ENCODE measurements around the gene MAP3K12.

Gene MAP3K12

GRCh38 chr12:53513712-53514410 is 14.6 kb upstream of the MAP3K12 start:
- ChIA-PET POLR2A (no interaction called here), CTCF (interaction anchor here (0.6 kb wide), 1 partner anchor 109 kb away, joined by 3 read pairs; no protein-coding TSS in a partner anchor)
- TF ChIP-seq ZNF384 (IDR thresholded peaks at IDR 0.05) (no peak), SP1 (IDR thresholded peaks at IDR 0.05) (no peak), L3MBTL2 (conservative IDR thresholded peaks at IDR 0.05) (no peak), FOXM1 (IDR thresholded peaks at IDR 0.05; ENCODE audit: borderline replicate concordance) (no peak), ELF4 (IDR thresholded peaks at IDR 0.05) (no peak), CTBP1 (IDR thresholded peaks at IDR 0.05; ENCODE audit: borderline replicate concordance) (no peak)
- DNase-seq (ENCODE audit: extremely low spot score), result no peak

- CTCF ChIA-PET, result interaction anchor here (0.6 to 3.1 kb wide), 4 partner anchors 158 to 236 kb away, joined by 3 to 13 read pairs (median 4); partner anchors contain the start of gene AAAS
- POLR2A ChIA-PET, result interaction anchor here (1.0 to 4.9 kb wide), 2 partner anchors 9 to 189 kb away, joined by 4 to 38 read pairs; partner anchors contain the start of genes AAAS and TARBP2
- no peak for DNase-seq (ENCODE audit: extremely low spot score)
- TF ChIP-seq LEF1 (IDR thresholded peaks at IDR 0.05; ENCODE audit: borderline replicate concordance) (no peak), SP1 (IDR thresholded peaks at IDR 0.05) (no peak), PKNOX1 (IDR thresholded peaks at IDR 0.05) (no peak)
Observed at GRCh38 chr12:53510181-53510812, 11.0 kb upstream of the MAP3K12 start.

- ChIA-PET CTCF (interaction anchor here (0.5 to 3.1 kb wide), 10 partner anchors 15 to 349 kb away, joined by 3 to 13 read pairs (median 5); partner anchors contain the start of gene AAAS), POLR2A (interaction anchor here (0.6 to 4.9 kb wide), 4 partner anchors 8 to 32 kb away, joined by 3 to 38 read pairs (median 3); partner anchors contain the start of gene TARBP2)
- no peak for TF ChIP-seq FOXA1 (IDR thresholded peaks at IDR 0.05)
- TF ChIP-seq HDGF (IDR thresholded peaks at IDR 0.05; ENCODE audit: borderline replicate concordance), result no peak
- TF ChIP-seq L3MBTL2 (conservative IDR thresholded peaks at IDR 0.05), result no peak
- DNase-seq (ENCODE audit: extremely low spot score), result peak; percentile 83
Observed at GRCh38 chr12:53508534-53509170, 9.4 kb upstream of the MAP3K12 start.

GRCh38 chr12:53507603-53507885 is 8.3 kb upstream of the MAP3K12 start:
- DNase-seq (ENCODE audit: extremely low spot score), result no peak
- POLR2A ChIA-PET, result no interaction called here
- no peak for TF ChIP-seq HDGF (IDR thresholded peaks at IDR 0.05; ENCODE audit: borderline replicate concordance)
- TF ChIP-seq CTBP1 (IDR thresholded peaks at IDR 0.05; ENCODE audit: borderline replicate concordance), result no peak
- TF ChIP-seq LEF1 (IDR thresholded peaks at IDR 0.05; ENCODE audit: borderline replicate concordance), result no peak
- TF ChIP-seq SUZ12 (IDR thresholded peaks at IDR 0.05), result no peak
- TF ChIP-seq TARDBP (IDR thresholded peaks at IDR 0.05), result no peak
- no peak for TF ChIP-seq L3MBTL2 (conservative IDR thresholded peaks at IDR 0.05)
- no peak for TF ChIP-seq ZNF384 (IDR thresholded peaks at IDR 0.05)
- TF ChIP-seq BHLHE40 (IDR thresholded peaks at IDR 0.05; ENCODE audit: borderline replicate concordance), result no peak
- TF ChIP-seq ELF4 (IDR thresholded peaks at IDR 0.05), result no peak
- CTCF ChIA-PET, result interaction anchor here (0.7 kb wide), 1 partner anchor 86 kb away, joined by 7 read pairs; no protein-coding TSS in a partner anchor

GRCh38 chr12:53506881-53507602 is 7.8 kb upstream of the MAP3K12 start, which contains the start of gene NPFF:
Gene NPFF (minus strand): TSS chr12:53507484. CDS start chr12:53507474, 10 bp downstream.
- POLR2A ChIA-PET, result no interaction called here
- TF ChIP-seq BHLHE40 (IDR thresholded peaks at IDR 0.05; ENCODE audit: borderline replicate concordance) (no peak), FOXK2 (IDR thresholded peaks at IDR 0.05) (no peak), ZNF384 (IDR thresholded peaks at IDR 0.05) (no peak), TARDBP (IDR thresholded peaks at IDR 0.05) (no peak), FOXA1 (IDR thresholded peaks at IDR 0.05) (no peak), SUZ12 (IDR thresholded peaks at IDR 0.05) (no peak), CTBP1 (IDR thresholded peaks at IDR 0.05; ENCODE audit: borderline replicate concordance) (no peak), HDGF (IDR thresholded peaks at IDR 0.05; ENCODE audit: borderline replicate concordance) (no peak), PKNOX1 (IDR thresholded peaks at IDR 0.05) (no peak), ARNT (IDR thresholded peaks at IDR 0.05) (no peak), L3MBTL2 (conservative IDR thresholded peaks at IDR 0.05) (no peak), ELF4 (IDR thresholded peaks at IDR 0.05) (no peak), SP1 (IDR thresholded peaks at IDR 0.05) (no peak), LEF1 (IDR thresholded peaks at IDR 0.05; ENCODE audit: borderline replicate concordance) (no peak), NFRKB (IDR thresholded peaks at IDR 0.05) (no peak), FOXM1 (IDR thresholded peaks at IDR 0.05; ENCODE audit: borderline replicate concordance) (no peak)
- DNase-seq (ENCODE audit: extremely low spot score), result no peak
- CTCF ChIA-PET, result no interaction called here

GRCh38 chr12:53506450-53506785 is 7.2 kb upstream of the MAP3K12 start:
- DNase-seq (ENCODE audit: extremely low spot score), result no peak
- CTCF ChIA-PET, result no interaction called here
- no peak for TF ChIP-seq SUZ12 (IDR thresholded peaks at IDR 0.05)
- TF ChIP-seq CTBP1 (IDR thresholded peaks at IDR 0.05; ENCODE audit: borderline replicate concordance), result no peak
- TF ChIP-seq TARDBP (IDR thresholded peaks at IDR 0.05), result no peak
- no peak for TF ChIP-seq HDGF (IDR thresholded peaks at IDR 0.05; ENCODE audit: borderline replicate concordance)
- no peak for TF ChIP-seq ARNT (IDR thresholded peaks at IDR 0.05)
- TF ChIP-seq FOXK2 (IDR thresholded peaks at IDR 0.05), result no peak
- TF ChIP-seq LEF1 (IDR thresholded peaks at IDR 0.05; ENCODE audit: borderline replicate concordance), result no peak
- no peak for TF ChIP-seq FOXA1 (IDR thresholded peaks at IDR 0.05)
- TF ChIP-seq L3MBTL2 (conservative IDR thresholded peaks at IDR 0.05), result no peak
- TF ChIP-seq NFRKB (IDR thresholded peaks at IDR 0.05), result no peak
- no peak for TF ChIP-seq BHLHE40 (IDR thresholded peaks at IDR 0.05; ENCODE audit: borderline replicate concordance)
- TF ChIP-seq FOXM1 (IDR thresholded peaks at IDR 0.05; ENCODE audit: borderline replicate concordance), result no peak
- TF ChIP-seq ZNF384 (IDR thresholded peaks at IDR 0.05), result no peak
- no peak for TF ChIP-seq PKNOX1 (IDR thresholded peaks at IDR 0.05)
- TF ChIP-seq ELF4 (IDR thresholded peaks at IDR 0.05), result no peak
- no peak for TF ChIP-seq SP1 (IDR thresholded peaks at IDR 0.05)
- POLR2A ChIA-PET, result interaction anchor here (0.5 kb wide), 1 partner anchor 118 kb away, joined by 3 read pairs; no protein-coding TSS in a partner anchor
